Measurements from ENCODE around the gene TEX101.
"Not testable (repeated sequence)": the region's sequence is repeated elsewhere in the genome, so short reads cannot be mapped to it uniquely, and the experiment has no call there.

Gene TEX101

DNA sequence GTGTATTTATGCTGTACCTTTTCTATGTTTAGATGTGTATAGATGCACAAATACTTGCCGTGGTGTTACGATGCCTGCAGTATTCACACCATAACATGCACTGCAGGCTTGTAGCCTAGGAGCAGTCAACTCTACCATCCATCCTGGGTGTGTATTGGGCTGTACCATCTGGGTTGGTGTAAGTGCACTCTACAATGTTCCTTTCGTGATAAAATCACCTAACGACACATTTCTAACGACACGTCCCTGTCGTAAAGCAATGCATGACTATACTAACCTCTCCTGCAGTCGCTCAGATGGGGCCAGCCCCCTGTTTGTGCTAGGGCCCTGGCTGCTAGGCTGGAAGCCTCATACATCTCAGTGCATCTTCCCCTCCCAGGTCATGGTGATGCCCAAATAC is 42.8 kb upstream of the TEX101 start:
- no peaks in the 10 kb centered on the region for H3K36me3 ChIP-seq (ENCODE audit: control insufficient read depth, low read length)
- H3K9me2 ChIP-seq (replicated peaks; ENCODE audit: control insufficient read depth, low read length): no peaks in the 10 kb centered on the region
- no peaks in the 10 kb centered on the region for H3K4me1 ChIP-seq (ENCODE audit: control insufficient read depth, low read length)
- H3K79me2 ChIP-seq (ENCODE audit: control insufficient read depth, low read length): no peaks in the 10 kb centered on the region
- no peaks in the 10 kb centered on the region for H3K27me3 ChIP-seq (ENCODE audit: control insufficient read depth, low read length)
- TF ChIP-seq, protein P1, sequence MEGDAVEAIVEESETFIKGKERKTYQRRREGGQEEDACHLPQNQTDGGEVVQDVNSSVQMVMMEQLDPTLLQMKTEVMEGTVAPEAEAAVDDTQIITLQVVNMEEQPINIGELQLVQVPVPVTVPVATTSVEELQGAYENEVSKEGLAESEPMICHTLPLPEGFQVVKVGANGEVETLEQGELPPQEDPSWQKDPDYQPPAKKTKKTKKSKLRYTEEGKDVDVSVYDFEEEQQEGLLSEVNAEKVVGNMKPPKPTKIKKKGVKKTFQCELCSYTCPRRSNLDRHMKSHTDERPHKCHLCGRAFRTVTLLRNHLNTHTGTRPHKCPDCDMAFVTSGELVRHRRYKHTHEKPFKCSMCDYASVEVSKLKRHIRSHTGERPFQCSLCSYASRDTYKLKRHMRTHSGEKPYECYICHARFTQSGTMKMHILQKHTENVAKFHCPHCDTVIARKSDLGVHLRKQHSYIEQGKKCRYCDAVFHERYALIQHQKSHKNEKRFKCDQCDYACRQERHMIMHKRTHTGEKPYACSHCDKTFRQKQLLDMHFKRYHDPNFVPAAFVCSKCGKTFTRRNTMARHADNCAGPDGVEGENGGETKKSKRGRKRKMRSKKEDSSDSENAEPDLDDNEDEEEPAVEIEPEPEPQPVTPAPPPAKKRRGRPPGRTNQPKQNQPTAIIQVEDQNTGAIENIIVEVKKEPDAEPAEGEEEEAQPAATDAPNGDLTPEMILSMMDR (IDR thresholded peaks at IDR 0.05; ENCODE audit: low read depth, low read length, poor library complexity, severe bottlenecking): no peak
- TF ChIP-seq EZH2phosphoT487 (IDR thresholded peaks at IDR 0.05; ENCODE audit: borderline replicate concordance, low read length): no peak
- H3F3A ChIP-seq (ENCODE audit: control insufficient read depth, insufficient read depth): no peaks in the 10 kb centered on the region
- H3K27ac ChIP-seq (ENCODE audit: low read depth, low read length): no peak overlapping the region
- no peaks in the 10 kb centered on the region for H3K9me3 ChIP-seq (ENCODE audit: control insufficient read depth, insufficient read depth, low read length)
- no peak overlapping the region for H3K4me3 ChIP-seq (ENCODE audit: low read length)
- no peak overlapping the region for H3K4me2 ChIP-seq (ENCODE audit: low read length)
- H4K20me1 ChIP-seq (ENCODE audit: control insufficient read depth, insufficient read depth, low read depth, low read length): no peaks in the 10 kb centered on the region

DNA sequence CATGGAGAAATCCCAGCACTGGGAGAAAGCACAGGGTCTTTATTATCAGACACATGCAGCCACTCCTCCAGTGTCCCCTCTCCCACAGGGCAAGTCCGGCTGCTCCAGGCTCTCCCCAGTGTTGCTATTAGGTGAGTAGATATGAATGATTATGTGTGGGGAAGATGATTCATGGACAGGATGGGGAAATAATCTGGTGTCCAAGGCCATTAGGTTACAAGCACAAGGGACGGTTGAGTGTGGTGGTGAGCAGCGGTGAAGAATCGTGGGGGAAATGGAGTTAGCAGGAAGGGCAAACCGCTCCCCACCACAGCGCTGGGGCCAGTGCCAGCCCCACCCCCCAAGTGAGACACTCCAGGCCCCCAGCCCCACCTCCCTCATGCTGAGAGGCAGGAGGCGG is 42.2 kb upstream of the TEX101 start:
- Histone ChIP-seq H3K9me2 (replicated peaks; ENCODE audit: control insufficient read depth, low read length) (no peaks in the 10 kb centered on the region), H3K36me3 (ENCODE audit: control insufficient read depth, low read length) (no peaks in the 10 kb centered on the region), H3K4me2 (ENCODE audit: low read length) (no peak overlapping the region), H3K79me2 (ENCODE audit: control insufficient read depth, low read length) (no peaks in the 10 kb centered on the region), H3F3A (ENCODE audit: control insufficient read depth, insufficient read depth) (no peaks in the 10 kb centered on the region), H3K4me3 (ENCODE audit: low read length) (no peak overlapping the region), H3K4me1 (ENCODE audit: control insufficient read depth, low read length) (no peaks in the 10 kb centered on the region), H3K9me3 (ENCODE audit: control insufficient read depth, insufficient read depth, low read length) (no peaks in the 10 kb centered on the region), H3K27me3 (ENCODE audit: control insufficient read depth, low read length) (no peaks in the 10 kb centered on the region), H4K20me1 (ENCODE audit: control insufficient read depth, insufficient read depth, low read depth, low read length) (no peaks in the 10 kb centered on the region), H3K27ac (ENCODE audit: low read depth, low read length) (no peak overlapping the region)
- no peak for TF ChIP-seq EZH2phosphoT487 (IDR thresholded peaks at IDR 0.05; ENCODE audit: borderline replicate concordance, low read length)
- TF ChIP-seq, protein P1 (IDR thresholded peaks at IDR 0.05; ENCODE audit: low read depth, low read length, poor library complexity, severe bottlenecking): no peak

DNA sequence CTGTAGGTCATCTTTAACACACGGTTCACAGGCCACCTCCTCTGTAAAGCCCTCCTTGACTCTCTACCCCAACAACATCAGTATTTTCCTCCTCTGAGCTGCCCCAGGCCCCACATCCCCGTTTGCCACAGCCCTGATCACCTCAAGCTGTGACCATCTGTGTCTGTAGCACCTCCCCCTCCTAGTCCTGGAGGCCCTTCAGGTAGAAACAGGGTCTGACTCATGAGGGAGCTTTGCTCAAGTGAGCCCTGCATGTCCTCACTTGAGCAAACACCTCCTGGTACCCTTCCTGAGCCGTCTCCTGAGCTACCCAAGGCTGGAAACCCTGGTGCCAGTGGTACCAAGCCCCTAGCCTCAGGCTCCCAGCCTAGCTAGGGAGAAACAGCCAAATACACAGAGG is 37.1 kb upstream of the TEX101 start:
- not testable (repeated sequence) for H3K9me3 ChIP-seq (ENCODE audit: control insufficient read depth, insufficient read depth, low read length); H3F3A ChIP-seq (ENCODE audit: control insufficient read depth, insufficient read depth); H3K4me1 ChIP-seq (ENCODE audit: control insufficient read depth, low read length); H4K20me1 ChIP-seq (ENCODE audit: control insufficient read depth, insufficient read depth, low read depth, low read length); H3K27me3 ChIP-seq (ENCODE audit: control insufficient read depth, low read length); H3K4me3 ChIP-seq (ENCODE audit: low read length); H3K27ac ChIP-seq (ENCODE audit: low read depth, low read length); H3K36me3 ChIP-seq (ENCODE audit: control insufficient read depth, low read length); H3K9me2 ChIP-seq (replicated peaks; ENCODE audit: control insufficient read depth, low read length); H3K4me2 ChIP-seq (ENCODE audit: low read length); H3K79me2 ChIP-seq (ENCODE audit: control insufficient read depth, low read length)

DNA sequence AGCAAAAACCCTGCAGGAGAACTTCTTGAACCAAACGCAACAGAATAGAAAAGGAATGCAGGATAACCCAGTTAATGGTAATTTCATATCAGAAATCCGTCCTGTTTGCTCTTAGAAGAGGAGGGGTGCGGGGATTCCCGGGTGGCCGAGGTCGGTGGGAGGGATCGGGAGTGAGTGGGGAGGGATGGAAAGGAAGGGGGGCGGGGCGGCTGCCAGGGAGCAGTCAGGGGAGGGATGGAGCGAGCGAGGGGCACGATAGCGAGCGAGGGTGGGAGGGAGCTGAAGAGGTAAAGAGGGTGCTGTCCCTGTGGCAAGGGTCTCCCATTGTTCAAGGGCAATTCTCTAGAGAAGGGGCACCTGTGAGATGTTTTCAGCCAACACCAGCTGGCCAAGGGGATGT is 34.7 kb upstream of the TEX101 start:
- H3K4me3 ChIP-seq (ENCODE audit: low read length): no peak overlapping the region
- H4K20me1 ChIP-seq (ENCODE audit: control insufficient read depth, insufficient read depth, low read depth, low read length): no peaks in the 10 kb centered on the region
- no peaks in the 10 kb centered on the region for H3K9me2 ChIP-seq (replicated peaks; ENCODE audit: control insufficient read depth, low read length)
- no peaks in the 10 kb centered on the region for H3K27me3 ChIP-seq (ENCODE audit: control insufficient read depth, low read length)
- TF ChIP-seq, protein P1 (IDR thresholded peaks at IDR 0.05; ENCODE audit: low read depth, low read length, poor library complexity, severe bottlenecking): no peak
- no peak for TF ChIP-seq EZH2phosphoT487 (IDR thresholded peaks at IDR 0.05; ENCODE audit: borderline replicate concordance, low read length)
- H3K27ac ChIP-seq (ENCODE audit: low read depth, low read length): no peak overlapping the region
- H3F3A ChIP-seq (ENCODE audit: control insufficient read depth, insufficient read depth): no peaks in the 10 kb centered on the region
- H3K79me2 ChIP-seq (ENCODE audit: control insufficient read depth, low read length): no peaks in the 10 kb centered on the region
- H3K4me2 ChIP-seq (ENCODE audit: low read length): no peak overlapping the region
- H3K9me3 ChIP-seq (ENCODE audit: control insufficient read depth, insufficient read depth, low read length): no peaks in the 10 kb centered on the region
- H3K36me3 ChIP-seq (ENCODE audit: control insufficient read depth, low read length): no peaks in the 10 kb centered on the region
- H3K4me1 ChIP-seq (ENCODE audit: control insufficient read depth, low read length): no peaks in the 10 kb centered on the region

Measured in DOHH2 (cell line).